ENCODE measurements around the gene SBF1. TPM values are rescaled to one million over a fixed set of nuclear protein-coding genes. Genes with fewer than 3 reads are reported as not detected.
A peak's percentile ranks its signal among the peaks of the same experiment; 100 is the strongest.

Gene SBF1
- total and polyA plus RNA-seq, 2 of the 13 experiments (the other 11 are each of a cell fraction or from before 2014, with no cell fraction given): 31.7 to 40.9 TPM

- 0 out of 2 replicates have a peak, but pooled peaks have one; percentile 28 for TF ChIP-seq HNRNPL (IDR thresholded peaks at IDR 0.05; ENCODE audit: low read depth, low read length)
- TF ChIP-seq TBL1XR1 (IDR thresholded peaks at IDR 0.05; ENCODE audit: borderline replicate concordance, low read length, partially characterized antibody): no peak
- no peak for TF ChIP-seq ZBTB42 (CRISPR knock-in tag; IDR thresholded peaks at IDR 0.05)
- TF ChIP-seq, protein P1, sequence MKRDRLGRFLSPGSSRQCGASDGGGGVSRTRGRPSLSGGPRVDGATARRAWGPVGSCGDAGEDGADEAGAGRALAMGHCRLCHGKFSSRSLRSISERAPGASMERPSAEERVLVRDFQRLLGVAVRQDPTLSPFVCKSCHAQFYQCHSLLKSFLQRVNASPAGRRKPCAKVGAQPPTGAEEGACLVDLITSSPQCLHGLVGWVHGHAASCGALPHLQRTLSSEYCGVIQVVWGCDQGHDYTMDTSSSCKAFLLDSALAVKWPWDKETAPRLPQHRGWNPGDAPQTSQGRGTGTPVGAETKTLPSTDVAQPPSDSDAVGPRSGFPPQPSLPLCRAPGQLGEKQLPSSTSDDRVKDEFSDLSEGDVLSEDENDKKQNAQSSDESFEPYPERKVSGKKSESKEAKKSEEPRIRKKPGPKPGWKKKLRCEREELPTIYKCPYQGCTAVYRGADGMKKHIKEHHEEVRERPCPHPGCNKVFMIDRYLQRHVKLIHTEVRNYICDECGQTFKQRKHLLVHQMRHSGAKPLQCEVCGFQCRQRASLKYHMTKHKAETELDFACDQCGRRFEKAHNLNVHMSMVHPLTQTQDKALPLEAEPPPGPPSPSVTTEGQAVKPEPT (CRISPR knock-in tag; IDR thresholded peaks at IDR 0.05; ENCODE audit: low read depth): no peak
- TF ChIP-seq MTF2 (CRISPR knock-in tag; IDR thresholded peaks at IDR 0.05; ENCODE audit: borderline replicate concordance): no peak
- TF ChIP-seq SIN3B (IDR thresholded peaks at IDR 0.05; ENCODE audit: low read length): peak; percentile 99
- TF ChIP-seq ZNF343 (CRISPR knock-in tag; IDR thresholded peaks at IDR 0.05): no peak
- TF ChIP-seq PPARG (CRISPR knock-in tag; conservative IDR thresholded peaks at IDR 0.05): 0 out of 2 replicates have a peak, but pooled peaks have one; percentile 41
- no peak for TF ChIP-seq MTA3 (CRISPR knock-in tag; IDR thresholded peaks at IDR 0.05)
- TF ChIP-seq GABPB1 (CRISPR knock-in tag; IDR thresholded peaks at IDR 0.05): peak; percentile 94
- TF ChIP-seq ZNF143 (CRISPR knock-in tag; IDR thresholded peaks at IDR 0.05): peak; percentile 31; the same call in 1 of the 2 replicates
- TF ChIP-seq ZNF788 (CRISPR knock-in tag; IDR thresholded peaks at IDR 0.05; ENCODE audit: borderline replicate concordance): peak; percentile 79; the same call in 1 of the 2 replicates
- no peak for TF ChIP-seq GTF3A (CRISPR knock-in tag; conservative IDR thresholded peaks at IDR 0.05)
- no peak for TF ChIP-seq HNRNPK (IDR thresholded peaks at IDR 0.05; ENCODE audit: low read depth, low read length, poor library complexity, severe bottlenecking)
- peak; percentile 65 for TF ChIP-seq IRF2 (CRISPR knock-in tag; IDR thresholded peaks at IDR 0.05)
- no peak; the same call in 1 of the 2 replicates for TF ChIP-seq ZZZ3 (CRISPR knock-in tag; IDR thresholded peaks at IDR 0.05; ENCODE audit: borderline replicate concordance)
- peak; percentile 51; the same call in 1 of the 2 replicates for TF ChIP-seq ZNF746 (CRISPR knock-in tag; IDR thresholded peaks at IDR 0.05)
- TF ChIP-seq ZNF318 (CRISPR knock-in tag; IDR thresholded peaks at IDR 0.05): no peak
- TF ChIP-seq ZBTB3 (CRISPR knock-in tag; IDR thresholded peaks at IDR 0.05; ENCODE audit: borderline replicate concordance, low read depth): no peak
- 0 out of 2 replicates have a peak, but pooled peaks have one; percentile 31 for TF ChIP-seq SNAPC2 (CRISPR knock-in tag; IDR thresholded peaks at IDR 0.05)
Observed at GRCh38 chr22:50507991-50508884, 33.4 kb upstream of the SBF1 start, which contains the start of gene NCAPH2 (continued).

Data from HepG2 (cell line).